DND-41 (cell line): ENCODE data around the gene CFAP77.

Experiments used
- ATAC-seq: fragments of 200-7000 bp; cut with Tn5 transposase; 3 replicates; pipeline ENCODE4 v1.9.1; 2021; ENCODE audit warnings: low read depth; ENCODE audit not compliant: insufficient read depth
- DNase-seq: peaks from one replicate; pipeline ENCODE4 v3.0.0-alpha.2; 2020
- H2AFZ ChIP-seq: 2 replicates; pipeline ENCODE4 v1.6.0; 2012; ENCODE audit warnings: low read depth, low read length
- H3K27ac ChIP-seq: 2 replicates; pipeline ENCODE4 v1.5.1; 2012; ENCODE audit warnings: low read length, inconsistent platforms
- H3K27me3 ChIP-seq: fragments of 200-600 bp; sonication (generic); 2 replicates; pipeline ENCODE4 v1.6.0; 2012; ENCODE audit warnings: low read length, mild to moderate bottlenecking, inconsistent platforms; ENCODE audit not compliant: insufficient read depth, poor library complexity
- H3K36me3 ChIP-seq: 2 replicates; pipeline ENCODE4 v1.5.1; 2012; ENCODE audit warnings: low read length, inconsistent platforms; ENCODE audit not compliant: insufficient read depth
- H3K4me1 ChIP-seq: 2 replicates; pipeline ENCODE4 v1.5.1; 2012; ENCODE audit warnings: mild to moderate bottlenecking, low read length; ENCODE audit not compliant: insufficient read depth
- H3K4me2 ChIP-seq: 2 replicates; pipeline ENCODE4 v1.6.0; 2012; ENCODE audit warnings: mild to moderate bottlenecking, moderate library complexity, low read length, inconsistent platforms; ENCODE audit not compliant: insufficient read depth
- H3K4me3 ChIP-seq, 2 experiments: fragments of 200-600 bp in 1 of 2; shearing (Covaris generic) in 1 of 2; 2 replicates each; pipeline ENCODE4 v1.5.1; 2012 to 2016; ENCODE audit warnings: inconsistent platforms in 2 of 2, low read length in 2 of 2, mild to moderate bottlenecking in 2 of 2, low read depth in 1 of 2, moderate library complexity in 1 of 2
- H3K79me2 ChIP-seq: 2 replicates; pipeline ENCODE4 v1.6.0; 2012; ENCODE audit warnings: low read length, inconsistent platforms; ENCODE audit not compliant: insufficient read depth
- H3K9ac ChIP-seq: 2 replicates; pipeline ENCODE4 v1.6.0; 2012; ENCODE audit warnings: low read depth, mild to moderate bottlenecking, inconsistent platforms, low read length, moderate library complexity
- H3K9me3 ChIP-seq: 2 replicates; pipeline ENCODE4 v1.5.1; 2012; ENCODE audit warnings: low read length, moderate library complexity, mild to moderate bottlenecking, inconsistent platforms; ENCODE audit not compliant: insufficient read depth, severe bottlenecking
- H4K20me1 ChIP-seq: 2 replicates; pipeline ENCODE4 v1.6.0; 2012; ENCODE audit warnings: low read length; ENCODE audit not compliant: insufficient read depth
- EZH2 ChIP-seq: IDR thresholded peaks from 3 replicates; pipeline ENCODE4 v1.6.1; 2012; ENCODE audit warnings: borderline replicate concordance, low read depth, mild to moderate bottlenecking, moderate library complexity, low read length, inconsistent platforms; ENCODE audit not compliant: severe bottlenecking
- TF ChIP-seq, protein P1 (sequence below): IDR thresholded peaks from 2 replicates; pipeline ENCODE4 v1.5.1; 2012; ENCODE audit warnings: borderline replicate concordance, low read length, moderate library complexity, mild to moderate bottlenecking; ENCODE audit not compliant: poor library complexity, severe bottlenecking; ENCODE audit errors: extremely low read depth

CFAP77 gene

DNA sequence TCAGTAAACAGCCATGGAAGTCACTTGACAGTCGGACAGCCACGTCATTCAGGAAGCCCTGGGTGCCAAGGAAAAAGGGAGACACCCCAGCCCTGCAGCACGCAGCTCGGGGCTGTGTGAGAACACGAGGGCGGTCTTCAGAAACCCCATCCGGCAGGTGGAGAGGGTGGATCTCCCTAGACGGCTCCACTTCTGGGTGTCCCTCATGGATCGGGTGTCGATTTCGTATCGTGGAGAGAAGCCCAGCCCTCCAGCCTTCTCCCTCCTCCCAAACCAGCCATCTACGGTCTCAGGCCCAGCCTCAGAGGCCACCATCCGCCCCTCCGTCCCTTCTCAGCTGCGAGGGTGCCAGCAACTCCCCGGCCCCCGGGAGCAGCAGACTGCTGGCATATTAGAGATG, 106.9 kb downstream of the CFAP77 start:
- H3K36me3 ChIP-seq, result no peaks in the 10 kb centered on the region
- H2AFZ ChIP-seq, result no peak overlapping the region
- no peak overlapping the region for H3K9ac ChIP-seq
- H3K27ac ChIP-seq, result no peak overlapping the region
- H3K9me3 ChIP-seq, result no peaks in the 10 kb centered on the region
- DNase-seq (no peak), ATAC-seq (no peak)
- no peak overlapping the region for H3K4me2 ChIP-seq
- H3K27me3 ChIP-seq, result no peaks in the 10 kb centered on the region
- no peaks in the 10 kb centered on the region for H3K4me1 ChIP-seq
- H3K4me3 ChIP-seq, result no peak overlapping the region
- H3K79me2 ChIP-seq, result no peaks in the 10 kb centered on the region
- H4K20me1 ChIP-seq, result no peaks in the 10 kb centered on the region
- TF ChIP-seq, protein P1, sequence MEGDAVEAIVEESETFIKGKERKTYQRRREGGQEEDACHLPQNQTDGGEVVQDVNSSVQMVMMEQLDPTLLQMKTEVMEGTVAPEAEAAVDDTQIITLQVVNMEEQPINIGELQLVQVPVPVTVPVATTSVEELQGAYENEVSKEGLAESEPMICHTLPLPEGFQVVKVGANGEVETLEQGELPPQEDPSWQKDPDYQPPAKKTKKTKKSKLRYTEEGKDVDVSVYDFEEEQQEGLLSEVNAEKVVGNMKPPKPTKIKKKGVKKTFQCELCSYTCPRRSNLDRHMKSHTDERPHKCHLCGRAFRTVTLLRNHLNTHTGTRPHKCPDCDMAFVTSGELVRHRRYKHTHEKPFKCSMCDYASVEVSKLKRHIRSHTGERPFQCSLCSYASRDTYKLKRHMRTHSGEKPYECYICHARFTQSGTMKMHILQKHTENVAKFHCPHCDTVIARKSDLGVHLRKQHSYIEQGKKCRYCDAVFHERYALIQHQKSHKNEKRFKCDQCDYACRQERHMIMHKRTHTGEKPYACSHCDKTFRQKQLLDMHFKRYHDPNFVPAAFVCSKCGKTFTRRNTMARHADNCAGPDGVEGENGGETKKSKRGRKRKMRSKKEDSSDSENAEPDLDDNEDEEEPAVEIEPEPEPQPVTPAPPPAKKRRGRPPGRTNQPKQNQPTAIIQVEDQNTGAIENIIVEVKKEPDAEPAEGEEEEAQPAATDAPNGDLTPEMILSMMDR, result no peak
- no peak for TF ChIP-seq EZH2

DNA sequence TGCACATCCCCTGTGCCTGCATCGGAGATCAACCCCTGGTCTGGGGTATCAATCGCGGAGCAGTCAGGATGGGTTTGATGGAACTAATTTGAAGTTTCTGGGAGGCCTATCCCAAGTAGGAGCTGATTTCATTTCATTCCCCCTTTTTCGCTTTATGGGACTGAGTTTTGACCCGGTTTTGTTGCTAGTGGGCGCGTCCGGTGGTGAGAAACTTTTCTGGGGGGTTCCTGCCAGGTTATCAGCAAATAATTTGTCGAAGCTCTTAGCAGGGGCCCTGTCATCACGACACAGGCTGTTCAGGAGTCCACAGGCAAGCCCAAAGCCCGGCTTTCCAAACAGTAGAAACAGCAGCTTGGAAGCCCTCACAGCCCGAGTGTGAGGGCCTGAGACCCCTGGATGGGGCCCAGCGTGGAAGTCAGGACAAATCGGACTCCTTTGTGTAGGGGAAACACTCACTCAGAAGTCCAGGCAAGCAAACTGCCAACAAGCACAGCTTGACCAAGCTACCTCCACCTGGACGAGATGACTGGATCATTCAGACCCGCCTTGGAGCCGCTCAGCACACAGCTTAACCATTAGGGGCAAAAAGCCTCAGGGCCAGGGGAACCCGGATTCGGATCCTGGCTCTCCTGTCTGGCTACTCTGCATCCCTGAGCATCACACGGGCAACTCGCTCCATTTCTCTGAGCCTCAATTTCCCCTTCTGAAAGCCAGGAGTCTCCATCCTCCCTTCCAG, 108.0 kb downstream of the CFAP77 start:
- Histone ChIP-seq H3K9me3 (no peaks in the 10 kb centered on the region), H3K36me3 (no peaks in the 10 kb centered on the region), H3K27ac (no peak overlapping the region), H4K20me1 (no peaks in the 10 kb centered on the region), H3K79me2 (no peaks in the 10 kb centered on the region), H3K4me3 (no peak overlapping the region), H3K4me2 (no peak overlapping the region), H2AFZ (no peak overlapping the region), H3K27me3 (no peaks in the 10 kb centered on the region), H3K4me1 (no peaks in the 10 kb centered on the region), H3K9ac (no peak overlapping the region)
- ATAC-seq, result no peak
- DNase-seq, result no peak
- TF ChIP-seq, protein P1, result no peak
- no peak for TF ChIP-seq EZH2

DNA sequence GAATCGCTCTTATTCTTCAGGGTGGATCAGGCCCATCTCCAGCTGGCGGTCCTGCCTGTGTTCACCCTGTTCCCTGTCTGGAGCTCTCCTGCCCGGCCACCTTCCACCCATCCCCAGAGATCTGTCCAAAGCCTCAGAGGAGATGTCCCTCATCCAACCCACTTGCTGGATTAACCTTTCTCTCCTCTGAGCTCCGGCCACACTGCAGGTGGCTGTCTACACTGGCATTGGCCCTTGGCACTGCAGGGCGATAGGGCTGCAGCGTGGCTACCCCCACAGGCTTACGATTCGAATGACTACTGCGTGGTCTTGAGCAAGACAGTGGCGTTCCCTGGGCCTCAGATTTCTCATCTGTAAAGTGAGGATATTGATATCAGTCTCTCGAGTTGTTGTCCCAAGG, 108.6 kb downstream of the CFAP77 start:
- H3K36me3 ChIP-seq, result no peaks in the 10 kb centered on the region
- H3K79me2 ChIP-seq, result no peaks in the 10 kb centered on the region
- TF ChIP-seq, protein P1, result no peak
- no peak for TF ChIP-seq EZH2
- H4K20me1 ChIP-seq, result no peaks in the 10 kb centered on the region
- no peak for DNase-seq
- no peaks in the 10 kb centered on the region for H3K9me3 ChIP-seq
- ATAC-seq, result no peak
- no peak overlapping the region for H3K4me3 ChIP-seq
- H3K4me1 ChIP-seq, result no peaks in the 10 kb centered on the region
- H3K9ac ChIP-seq, result no peak overlapping the region
- no peak overlapping the region for H3K4me2 ChIP-seq
- no peak overlapping the region for H3K27ac ChIP-seq
- no peak overlapping the region for H2AFZ ChIP-seq
- H3K27me3 ChIP-seq, result no peaks in the 10 kb centered on the region
